K562 (cell line): Measurements from ENCODE around the gene TAS2R5. TPM values are rescaled to one million over a fixed set of nuclear protein-coding genes. Genes with fewer than 3 reads are reported as not detected.

ENCODE experiments used
- ATAC-seq: fragments of 200-7000 bp; cut with Tn5 transposase; 3 replicates; pipeline ENCODE4 v1.9.1; 2020; ENCODE audit warnings: moderate library complexity
- BruUV-seq: library from RNA; stranded (reverse); fragments of 400-500 nt; replicated peaks from 2 replicates; lab custom pipeline; 2021; lab: Mats Ljungman, UMichigan
- CTCF ChIA-PET: fragments of 300-600 bp; formaldehyde crosslinking; extraction: SDS; loops from one replicate; lab custom pipeline; 2021; ENCODE audit warnings: low intra/inter-chr PET ratio; lab: Yijun Ruan, JAX
- POLR2A ChIA-PET: fragments of 300-600, 350-650 bp; sonication (Branson Sonifier 250); formaldehyde crosslinking; extraction: SDS; loops from one replicate; lab custom pipeline; 2021; ENCODE audit warnings: antibody characterized with exemption, inconsistent platforms; lab: Yijun Ruan, JAX
- DNase-seq, 4 experiments: peaks; one replicate each; pipeline versions ENCODE4 v3.0.0 to v3.0.0-alpha.2; 2011 to 2018; ENCODE audit warnings: low spot score in 3 of 4, mixed read lengths in 3 of 4; ENCODE audit errors: extremely low read depth in 1 of 4
- FAIRE-seq: peaks from 2 replicates; lab custom pipeline; 2011; peaks lifted over from hg19 to GRCh38; lab: Jason Lieb, UNC
- H2AFZ ChIP-seq: 2 replicates; pipeline ENCODE4 v1.6.0; 2011; ENCODE audit warnings: low read depth, low read length, control low read depth, inconsistent platforms
- H3K27ac ChIP-seq: fragments of 200-600 bp; 3 replicates; pipeline ENCODE4 v1.8.0; 2011; ENCODE audit warnings: low read depth, mild to moderate bottlenecking, control low read depth, inconsistent platforms, low read length, moderate library complexity, mixed read lengths; ENCODE audit errors: extremely low read depth
- H3K27me3 ChIP-seq, 2 experiments: fragments of 300-600 bp in 1 of 2; 2 replicates in 1 of 2; 3 replicates in 1 of 2; pipeline versions ENCODE4 v1.6.0 to v1.8.0; 2011; ENCODE audit warnings: inconsistent platforms in 2 of 2, low read length in 2 of 2, mild to moderate bottlenecking in 1 of 2, mixed read lengths in 1 of 2, moderate library complexity in 1 of 2; ENCODE audit not compliant: control insufficient read depth in 2 of 2, insufficient read depth in 2 of 2
- H3K36me3 ChIP-seq: fragments of 300-600 bp; 3 replicates; pipeline ENCODE4 v1.8.0; 2011; ENCODE audit warnings: mild to moderate bottlenecking, low read length, inconsistent platforms; ENCODE audit not compliant: control insufficient read depth, insufficient read depth
- H3K4me1 ChIP-seq, 2 experiments: fragments of 200-600 bp in 1 of 2; replicated peaks in 1 of 2; 2 replicates in 1 of 2; 3 replicates in 1 of 2; pipeline versions ENCODE4 v1.5.1 to v1.8.0; 2011; ENCODE audit warnings: inconsistent platforms in 2 of 2, low read length in 2 of 2, mild to moderate bottlenecking in 1 of 2, mixed read lengths in 1 of 2, moderate library complexity in 1 of 2; ENCODE audit not compliant: control insufficient read depth in 2 of 2, insufficient read depth in 2 of 2
- H3K4me2 ChIP-seq: 2 replicates; pipeline ENCODE4 v1.6.1; 2011; ENCODE audit warnings: low read length, control low read depth, inconsistent platforms, mixed read lengths; ENCODE audit not compliant: insufficient read depth
- H3K4me3 ChIP-seq: fragments of 200-600 bp; sonication (generic), shearing (Covaris generic); 2 replicates; pipeline ENCODE4 v1.5.1; 2016; ENCODE audit warnings: control low read depth, inconsistent platforms
- H3K79me2 ChIP-seq: fragments of 200-600 bp; 3 replicates; pipeline ENCODE4 v1.8.0; 2011; ENCODE audit warnings: low read length, inconsistent platforms; ENCODE audit not compliant: control insufficient read depth, insufficient read depth
- H3K9ac ChIP-seq, 2 experiments: 2 replicates each; pipeline versions ENCODE4 v1.6.0 to v1.6.1; 2011; ENCODE audit warnings: low read depth in 2 of 2, low read length in 2 of 2, control low read depth in 1 of 2, inconsistent platforms in 1 of 2, mild to moderate bottlenecking in 1 of 2, mixed read lengths in 1 of 2; ENCODE audit not compliant: insufficient read depth in 1 of 2
- H3K9me1 ChIP-seq: one replicate; pipeline ENCODE4 v1.6.0; 2011; ENCODE audit warnings: inconsistent platforms, mild to moderate bottlenecking, low read length, moderate library complexity; ENCODE audit not compliant: control insufficient read depth, insufficient read depth
- H3K9me3 ChIP-seq: replicated peaks from 2 replicates; pipeline ENCODE4 v1.5.1; 2011; ENCODE audit warnings: low read depth, low read length, inconsistent platforms; ENCODE audit not compliant: control insufficient read depth, insufficient read depth
- H4K20me1 ChIP-seq: replicated peaks from 2 replicates; pipeline ENCODE4 v1.6.1; 2011; ENCODE audit warnings: low read length, inconsistent platforms, mixed read lengths; ENCODE audit not compliant: control insufficient read depth, insufficient read depth
- CHD1 ChIP-seq: fragments of 200-600 bp; sonication (generic); IDR thresholded peaks from one replicate; pipeline ENCODE4 v1.6.1; 2012; ENCODE audit warnings: mild to moderate bottlenecking, moderate library complexity, low read length, inconsistent platforms
- COPS2 ChIP-seq: fragments of 450-650 bp; conservative IDR thresholded peaks from 2 replicates; pipeline ENCODE4 v1.6.1; 2016; ENCODE audit warnings: mild to moderate bottlenecking, moderate library complexity
- ELF1 ChIP-seq: fragments of 200-800 bp; sonication (Bioruptor generic); IDR thresholded peaks from 2 replicates; pipeline ENCODE4 v1.6.1; 2016; ENCODE audit warnings: missing genetic modification characterization, missing compliant biosample characterization
- PHF8 ChIP-seq: fragments of 200-600 bp; sonication (generic); IDR thresholded peaks from 2 replicates; pipeline ENCODE4 v1.6.1; 2012; ENCODE audit warnings: mixed run types, mild to moderate bottlenecking, inconsistent platforms, low read length, moderate library complexity, borderline replicate concordance
- RFX1 ChIP-seq: fragments of 450-650 bp; IDR thresholded peaks from 2 replicates; pipeline ENCODE4 v1.6.1; 2016; ENCODE audit warnings: mild to moderate bottlenecking, moderate library complexity
- SETDB1 ChIP-seq: IDR thresholded peaks from one replicate; pipeline ENCODE4 v1.6.1; 2012; ENCODE audit warnings: low read length, control low read depth, inconsistent platforms
- SMC3 ChIP-seq: conservative IDR thresholded peaks from 2 replicates; pipeline ENCODE4 v1.6.1; 2011; ENCODE audit warnings: low read depth, low read length, improper control_type of control experiment; ENCODE audit not compliant: insufficient read depth
- TAF9B ChIP-seq: fragments of 450-650 bp; IDR thresholded peaks from 2 replicates; pipeline ENCODE4 v1.6.1; 2018; ENCODE audit warnings: mild to moderate bottlenecking; ENCODE audit not compliant: partially characterized antibody
- ZEB2 ChIP-seq: fragments of 450-650 bp; IDR thresholded peaks from 2 replicates; pipeline ENCODE4 v1.6.1; 2016
- ZNF124 ChIP-seq: sonication (generic); formaldehyde crosslinking; IDR thresholded peaks from 2 replicates; pipeline ENCODE4 v1.8.1; 2022; ENCODE audit warnings: missing genetic modification reagents
- whole genome bisulfite sequencing: fragments of 100-300 bp; shearing (Covaris generic); methylation state at CpG from one replicate; pipeline ENCODE4 v1.1.6; 2016; ENCODE audit warnings: low coverage, mixed read lengths; ENCODE audit not compliant: insufficient coverage; ENCODE audit errors: missing lambda C conversion rate; 5-methylcytosine and 5-hydroxymethylcytosine counted together
- in situ Hi-C: fragments of 300-500 bp; cut with MboI; formaldehyde crosslinking; loops from 4 replicates; pipeline ENCODE4 v1.15.0; 2018; ENCODE audit warnings: inconsistent platforms, mixed read lengths
- intact Hi-C: fragments of 100-400 bp; cut with micrococcal nuclease; formaldehyde crosslinking; loops from 2 replicates; pipeline ENCODE4 v1.14.2; 2022
- polyA plus RNA-seq, 8 experiments: library from polyadenylated mRNA; depleted of rRNA in 4 of 8; stranded (reverse) in 5 of 8; unstranded in 3 of 8; fragments of >200 nt; fragmentation: Nextera tagmentation in 2 of 8; fragmentation: Illumina TruSeq in 1 of 8; extraction: Ambion mirVana in 2 of 8; extraction: Trizol in 1 of 8; gene quantifications; 2 replicates each; pipeline versions ENCODE4 v1.2.1 to v1.2.3, GENCODE V29; 2011 to 2014; ENCODE audit warnings: inconsistent platforms in 1 of 8, missing spikeins in 1 of 8
- total RNA-seq, 7 experiments: library from RNA; depleted of rRNA in 6 of 7; stranded (reverse); fragments of >200 nt in 6 of 7; fragmentation: Illumina TruSeq in 2 of 7; extraction: Trizol in 2 of 7; gene quantifications; 2 replicates each; pipeline versions ENCODE4 v1.2.1 to v1.2.3, GENCODE V29; 2011 to 2021; ENCODE audit warnings: low replicate concordance in 1 of 7
- TF ChIP-seq, protein P1 (sequence below), 3 experiments: IDR thresholded peaks in 2 of 3; conservative IDR thresholded peaks in 1 of 3; 2 replicates each; pipeline ENCODE4 v1.5.1; 2011 to 2012; ENCODE audit warnings: low read length in 3 of 3, mild to moderate bottlenecking in 3 of 3, control low read depth in 2 of 3, improper control_type of control experiment in 1 of 3, inconsistent platforms in 1 of 3, low read depth in 1 of 3, mixed read lengths in 1 of 3, moderate library complexity in 1 of 3; ENCODE audit not compliant: insufficient read depth in 2 of 3
- TF ChIP-seq, protein P2 (sequence below): fragments of 250-450 bp; sonication (Bioruptor Pico); IDR thresholded peaks from 2 replicates; pipeline ENCODE4 v1.4.0; 2020; ENCODE audit warnings: borderline replicate concordance
- TF ChIP-seq, protein P3 (sequence below): fragments of 200-800 bp; sonication (Bioruptor generic); IDR thresholded peaks from 2 replicates; pipeline ENCODE4 v1.6.1; 2017; ENCODE audit warnings: missing genetic modification characterization, missing compliant biosample characterization
- TF ChIP-seq, protein P4 (sequence below), 2 experiments: IDR thresholded peaks in 1 of 2; conservative IDR thresholded peaks in 1 of 2; 2 replicates each; pipeline ENCODE4 v1.6.1; 2016; ENCODE audit warnings: low read depth in 2 of 2, mild to moderate bottlenecking in 1 of 2, missing compliant biosample characterization in 1 of 2, missing genetic modification characterization in 1 of 2, moderate library complexity in 1 of 2

The TAS2R5 gene
- total and polyA plus RNA-seq, 9 of the 15 experiments (the other 6 are each of a cell fraction or from before 2014, with no cell fraction given): 0.35 to 4.5 (median 1.4) TPM

DNA sequence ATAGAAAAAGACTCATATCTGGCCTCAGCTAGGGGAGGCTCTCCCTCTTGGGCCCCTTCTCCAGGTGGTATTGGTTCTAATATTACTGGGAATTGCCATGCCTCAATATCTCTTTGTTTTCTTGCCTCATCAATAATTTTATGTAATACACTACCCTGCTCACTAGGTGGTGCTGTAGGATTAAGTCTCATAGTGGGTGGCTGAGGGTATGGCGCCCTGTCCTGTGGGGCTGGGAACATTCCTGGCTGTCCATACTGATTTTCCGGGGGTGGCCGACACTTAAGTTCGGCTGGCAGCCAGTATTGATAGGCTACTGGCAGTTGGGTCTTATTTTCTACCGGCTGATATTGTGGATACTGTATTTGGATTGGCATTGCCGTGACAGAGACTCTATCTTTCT lies 35.1 kb upstream of the TAS2R5 start (continued):
- no peak for TF ChIP-seq CHD1
- no peak for TF ChIP-seq ZEB2
- TF ChIP-seq PHF8: no peak
- no peak for TF ChIP-seq COPS2
- TF ChIP-seq, protein P1, sequence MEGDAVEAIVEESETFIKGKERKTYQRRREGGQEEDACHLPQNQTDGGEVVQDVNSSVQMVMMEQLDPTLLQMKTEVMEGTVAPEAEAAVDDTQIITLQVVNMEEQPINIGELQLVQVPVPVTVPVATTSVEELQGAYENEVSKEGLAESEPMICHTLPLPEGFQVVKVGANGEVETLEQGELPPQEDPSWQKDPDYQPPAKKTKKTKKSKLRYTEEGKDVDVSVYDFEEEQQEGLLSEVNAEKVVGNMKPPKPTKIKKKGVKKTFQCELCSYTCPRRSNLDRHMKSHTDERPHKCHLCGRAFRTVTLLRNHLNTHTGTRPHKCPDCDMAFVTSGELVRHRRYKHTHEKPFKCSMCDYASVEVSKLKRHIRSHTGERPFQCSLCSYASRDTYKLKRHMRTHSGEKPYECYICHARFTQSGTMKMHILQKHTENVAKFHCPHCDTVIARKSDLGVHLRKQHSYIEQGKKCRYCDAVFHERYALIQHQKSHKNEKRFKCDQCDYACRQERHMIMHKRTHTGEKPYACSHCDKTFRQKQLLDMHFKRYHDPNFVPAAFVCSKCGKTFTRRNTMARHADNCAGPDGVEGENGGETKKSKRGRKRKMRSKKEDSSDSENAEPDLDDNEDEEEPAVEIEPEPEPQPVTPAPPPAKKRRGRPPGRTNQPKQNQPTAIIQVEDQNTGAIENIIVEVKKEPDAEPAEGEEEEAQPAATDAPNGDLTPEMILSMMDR (IDR thresholded peaks at IDR 0.05 in 2 of 3, conservative IDR thresholded peaks at IDR 0.05 in 1 of 3; ENCODE audit: insufficient read depth in 2 of 3, low read depth in 1 of 3, low read length in 3 of 3): peak; percentile 73 to 90 (median 77)
- TF ChIP-seq SMC3: 0 out of 2 replicates have a peak, but pooled peaks have one; percentile 35
- TF ChIP-seq, protein P2, sequence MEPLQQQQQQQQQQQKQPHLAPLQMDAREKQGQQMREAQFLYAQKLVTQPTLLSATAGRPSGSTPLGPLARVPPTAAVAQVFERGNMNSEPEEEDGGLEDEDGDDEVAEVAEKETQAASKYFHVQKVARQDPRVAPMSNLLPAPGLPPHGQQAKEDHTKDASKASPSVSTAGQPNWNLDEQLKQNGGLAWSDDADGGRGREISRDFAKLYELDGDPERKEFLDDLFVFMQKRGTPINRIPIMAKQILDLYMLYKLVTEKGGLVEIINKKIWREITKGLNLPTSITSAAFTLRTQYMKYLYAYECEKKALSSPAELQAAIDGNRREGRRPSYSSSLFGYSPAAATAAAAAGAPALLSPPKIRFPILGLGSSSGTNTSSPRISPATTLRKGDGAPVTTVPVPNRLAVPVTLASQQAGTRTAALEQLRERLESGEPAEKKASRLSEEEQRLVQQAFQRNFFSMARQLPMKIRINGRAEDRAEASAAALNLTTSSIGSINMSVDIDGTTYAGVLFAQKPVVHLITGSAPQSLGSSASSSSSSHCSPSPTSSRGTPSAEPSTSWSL (CRISPR knock-in tag): no peak
- no peak for TF ChIP-seq ZNF124

DNA sequence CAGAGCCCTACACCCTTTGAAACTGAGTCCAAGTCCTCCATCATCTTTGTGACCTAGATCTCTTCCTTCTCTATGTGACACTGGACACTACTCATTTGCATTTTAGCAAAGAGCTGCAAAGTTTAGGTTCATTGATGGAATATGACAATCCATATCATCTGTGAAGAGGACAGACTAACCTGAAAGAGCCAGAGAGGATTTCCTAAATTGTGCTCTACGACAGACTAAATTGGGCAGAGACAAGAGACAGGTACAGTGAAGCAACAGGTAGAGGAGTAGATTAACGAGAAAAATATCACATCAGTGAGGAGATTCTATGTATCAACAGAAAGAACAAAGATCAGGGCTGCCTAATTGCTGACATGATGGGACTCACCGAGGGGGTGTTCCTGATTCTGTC lies 26.2 kb upstream of the TAS2R5 start, which contains the start of gene TAS2R3:
Gene TAS2R3, plus strand, starts transcription at position 301 of the 400 bp plus-strand sequence. Its CDS starts 62 bp downstream, at position 363.
- intact Hi-C loops: no loop called here
- H3K4me3 ChIP-seq: no peak within 1 kb of the TSS
- H3K9me1 ChIP-seq: no peaks in the 10 kb centered on the region
- H3K9ac ChIP-seq: no peak within 1 kb of the TSS
- ATAC-seq: no peak
- ChIA-PET POLR2A (interaction anchor here (1.1 kb wide), 1 partner anchor 24 kb away, joined by 3 read pairs; no protein-coding TSS in a partner anchor), CTCF (no interaction called here)
- H3K27ac ChIP-seq: no peak within 1 kb of the TSS
- in situ Hi-C loops: no loop called here
- no peaks in the 10 kb centered on the region for H3K27me3 ChIP-seq
- WGBS: 87% methylated on average over 3 of the region's 3 CpGs
- peaks cover 63% of the 10 kb centered on the region for H3K36me3 ChIP-seq
- no peaks in the 10 kb centered on the region for H3K9me3 ChIP-seq
- no peaks in the 10 kb centered on the region for H3K79me2 ChIP-seq
- no peak for FAIRE-seq
- H3K4me1 ChIP-seq: no peaks in the 10 kb centered on the region
- BruUV-seq: no TSS peak
- no peak for DNase-seq
- H4K20me1 ChIP-seq: no peaks in the 10 kb centered on the region
- H2AFZ ChIP-seq: no peak within 1 kb of the TSS
- H3K4me2 ChIP-seq: no peak within 1 kb of the TSS
- no peak for TF ChIP-seq TAF9B
- TF ChIP-seq, protein P3, sequence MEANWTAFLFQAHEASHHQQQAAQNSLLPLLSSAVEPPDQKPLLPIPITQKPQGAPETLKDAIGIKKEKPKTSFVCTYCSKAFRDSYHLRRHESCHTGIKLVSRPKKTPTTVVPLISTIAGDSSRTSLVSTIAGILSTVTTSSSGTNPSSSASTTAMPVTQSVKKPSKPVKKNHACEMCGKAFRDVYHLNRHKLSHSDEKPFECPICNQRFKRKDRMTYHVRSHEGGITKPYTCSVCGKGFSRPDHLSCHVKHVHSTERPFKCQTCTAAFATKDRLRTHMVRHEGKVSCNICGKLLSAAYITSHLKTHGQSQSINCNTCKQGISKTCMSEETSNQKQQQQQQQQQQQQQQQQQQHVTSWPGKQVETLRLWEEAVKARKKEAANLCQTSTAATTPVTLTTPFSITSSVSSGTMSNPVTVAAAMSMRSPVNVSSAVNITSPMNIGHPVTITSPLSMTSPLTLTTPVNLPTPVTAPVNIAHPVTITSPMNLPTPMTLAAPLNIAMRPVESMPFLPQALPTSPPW: no peak
- TF ChIP-seq RFX1: no peak
- TF ChIP-seq, protein P4, sequence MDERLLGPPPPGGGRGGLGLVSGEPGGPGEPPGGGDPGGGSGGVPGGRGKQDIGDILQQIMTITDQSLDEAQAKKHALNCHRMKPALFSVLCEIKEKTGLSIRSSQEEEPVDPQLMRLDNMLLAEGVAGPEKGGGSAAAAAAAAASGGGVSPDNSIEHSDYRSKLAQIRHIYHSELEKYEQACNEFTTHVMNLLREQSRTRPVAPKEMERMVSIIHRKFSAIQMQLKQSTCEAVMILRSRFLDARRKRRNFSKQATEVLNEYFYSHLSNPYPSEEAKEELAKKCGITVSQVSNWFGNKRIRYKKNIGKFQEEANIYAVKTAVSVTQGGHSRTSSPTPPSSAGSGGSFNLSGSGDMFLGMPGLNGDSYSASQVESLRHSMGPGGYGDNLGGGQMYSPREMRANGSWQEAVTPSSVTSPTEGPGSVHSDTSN (CRISPR knock-in tag; IDR thresholded peaks at IDR 0.05; ENCODE audit: low read depth): no peak
- TF ChIP-seq, protein P4 (tag; conservative IDR thresholded peaks at IDR 0.05; ENCODE audit: low read depth): no peak
- no peak for TF ChIP-seq ELF1
- TF ChIP-seq SETDB1: no peak
